HG03025 (cell line): ENCODE results near the gene WIF1.

Experiments used
- ATAC-seq: cut with Tn5 transposase; IDR thresholded peaks from one replicate; pipeline ENCODE4 v1.9.1; 2021; ENCODE audit warnings: mild to moderate bottlenecking, moderate library complexity; ENCODE audit not compliant: unreplicated experiment, low FRiP score

Gene WIF1

DNA sequence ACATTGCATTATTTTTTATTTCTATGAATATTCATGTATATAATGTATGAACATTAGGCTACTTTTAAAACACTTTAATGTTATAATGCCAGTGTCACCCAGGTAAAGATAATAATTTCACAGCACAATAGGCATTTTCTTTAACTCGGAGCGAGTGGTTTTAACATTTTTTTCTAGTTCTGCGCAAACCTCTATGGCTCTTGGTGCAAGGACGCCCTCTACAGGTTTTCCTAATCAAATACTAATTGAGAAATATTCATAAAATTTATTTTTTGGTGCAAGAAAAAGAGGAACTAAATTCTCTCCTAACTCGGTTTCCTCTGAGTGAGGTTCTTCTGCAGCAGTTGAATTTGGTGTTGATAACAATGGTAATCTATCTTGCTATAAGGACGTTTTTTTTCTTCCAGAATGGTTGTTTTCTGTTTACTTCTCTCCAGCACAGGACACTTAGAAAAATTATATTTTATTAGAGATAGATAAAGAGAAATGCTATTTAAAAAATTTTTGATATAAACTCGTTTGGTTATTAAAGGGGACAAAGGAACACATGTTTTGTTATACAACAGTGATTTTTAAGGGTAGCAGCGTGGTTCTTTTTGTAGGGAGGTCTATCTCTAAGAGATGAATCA is 2.4 kb upstream of the WIF1 start:
- no peak for ATAC-seq

DNA sequence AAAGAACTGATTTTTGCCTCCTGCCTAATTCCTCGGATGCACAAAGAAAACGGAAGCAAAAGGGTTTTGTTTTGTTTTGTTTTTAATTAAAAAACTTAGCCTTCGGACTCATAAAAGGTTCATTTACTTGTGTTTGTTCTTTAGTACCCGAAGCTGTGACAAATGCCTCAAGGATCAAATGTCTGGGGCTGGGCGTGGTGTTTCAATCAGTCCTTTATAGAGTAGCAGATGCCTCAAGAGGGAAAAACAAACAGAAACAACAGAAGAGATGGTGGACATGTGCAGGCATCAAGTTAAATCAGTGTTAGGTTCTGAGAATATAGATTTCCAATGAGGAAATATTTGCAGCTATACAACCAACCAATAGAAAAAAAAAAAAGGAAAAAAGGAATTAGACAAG is 1.6 kb upstream of the WIF1 start:
- no peak for ATAC-seq

- no peak for ATAC-seq
These were observed 908 bp upstream of the WIF1 start for GRCh38 chr12:65121956-65122469.

DNA sequence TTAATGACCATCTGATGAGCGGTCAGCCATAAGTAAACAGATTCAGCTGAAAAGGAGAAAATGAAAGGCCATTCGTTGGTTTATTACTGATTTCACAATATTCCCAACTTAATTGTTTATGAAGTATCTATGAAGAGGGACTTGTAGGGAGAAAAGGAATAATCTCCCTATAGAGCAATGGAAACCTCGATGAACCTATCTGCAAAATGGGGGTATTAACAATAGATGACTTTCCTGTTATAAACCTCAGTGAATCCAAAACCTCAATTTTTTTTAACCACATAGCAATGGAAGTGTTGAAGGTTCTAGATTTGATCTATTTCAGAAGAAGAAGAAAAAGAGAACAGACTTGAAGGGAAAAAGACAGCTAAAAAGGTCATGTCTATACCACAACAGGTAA is 2.0 kb downstream of the WIF1 start:
- no peak for ATAC-seq

- no peak for ATAC-seq
These were observed 7.5 kb downstream of the WIF1 start for GRCh38 chr12:65113621-65114035.

DNA sequence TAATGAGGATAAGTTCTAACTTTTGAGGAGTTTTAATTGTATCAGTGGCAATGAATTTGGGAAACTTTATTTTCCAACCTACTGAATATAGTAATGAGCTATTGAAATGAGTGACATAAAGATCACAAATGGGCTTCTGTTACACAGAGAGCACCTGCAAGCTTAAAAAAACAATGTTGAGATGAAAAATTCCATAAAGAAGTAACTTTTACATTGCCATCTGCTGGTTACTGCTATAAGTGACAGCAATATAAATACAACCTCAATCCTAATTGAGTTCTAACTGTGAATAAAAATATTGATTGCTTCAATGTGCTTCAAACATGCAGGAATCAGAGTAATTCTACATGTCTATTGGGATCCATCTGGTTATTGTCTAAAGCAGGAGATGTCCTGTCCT is 14.2 kb downstream of the WIF1 start:
- no peak for ATAC-seq

DNA sequence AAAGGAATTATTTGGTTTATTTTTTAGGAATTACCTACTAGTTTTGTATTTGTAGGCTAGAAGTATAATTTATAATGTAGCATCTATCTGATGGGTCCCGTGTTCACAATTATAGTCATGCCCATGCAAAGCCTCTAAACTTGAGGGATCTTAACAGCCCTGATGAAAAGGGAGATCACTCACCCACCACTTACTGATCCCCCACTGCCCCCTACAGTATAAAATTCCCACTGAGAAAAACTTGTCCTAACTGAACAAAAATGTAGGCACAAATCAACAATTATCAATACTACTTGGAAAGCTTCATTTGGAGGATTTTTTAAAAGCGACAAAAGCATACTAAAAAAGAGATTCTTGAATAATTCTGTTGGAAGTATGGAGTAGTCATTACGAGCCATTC is 21.0 kb downstream of the WIF1 start:
- ATAC-seq, result no peak

DNA sequence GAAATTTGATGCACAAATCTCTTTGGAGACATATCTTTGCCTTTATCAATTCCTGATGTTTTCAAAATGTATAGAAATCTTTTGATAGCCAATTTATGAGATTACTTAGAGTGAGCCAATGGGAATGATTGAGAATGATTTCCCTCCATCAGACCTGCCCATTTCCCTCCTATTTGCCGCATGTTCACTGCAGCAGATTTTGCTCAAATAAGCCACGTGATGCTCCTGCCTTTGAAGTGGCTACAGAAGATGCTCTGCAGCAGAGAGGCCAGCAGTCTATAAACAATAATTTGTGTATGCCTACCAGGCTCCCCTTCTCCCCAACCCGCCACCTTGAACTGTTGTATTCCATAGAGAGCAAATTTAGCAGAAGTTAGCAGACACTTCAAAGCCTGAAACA is 21.9 kb downstream of the WIF1 start:
- no peak for ATAC-seq

- ATAC-seq, result no peak
These were observed 22.7 kb downstream of the WIF1 start for GRCh38 chr12:65098364-65098763.

DNA sequence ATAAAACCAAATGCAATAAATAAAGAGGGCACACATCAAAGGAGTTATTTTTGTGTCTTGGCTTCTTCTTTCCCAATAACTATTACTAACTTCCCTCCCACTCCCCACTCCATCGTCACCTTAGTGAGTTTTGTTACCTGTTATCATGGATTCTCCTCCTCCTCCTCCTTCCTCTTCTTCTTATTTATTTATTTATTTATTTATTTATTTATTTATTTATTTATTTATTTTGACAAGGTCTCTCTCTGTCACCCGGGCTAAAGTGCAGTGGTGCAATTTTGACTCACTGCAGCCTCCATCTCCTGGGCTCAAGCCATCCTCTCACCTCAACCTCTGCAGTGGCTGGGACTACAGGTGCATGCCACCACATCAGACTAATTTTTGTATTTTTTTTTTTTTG is 26.4 kb downstream of the WIF1 start:
- ATAC-seq, result no peak

DNA sequence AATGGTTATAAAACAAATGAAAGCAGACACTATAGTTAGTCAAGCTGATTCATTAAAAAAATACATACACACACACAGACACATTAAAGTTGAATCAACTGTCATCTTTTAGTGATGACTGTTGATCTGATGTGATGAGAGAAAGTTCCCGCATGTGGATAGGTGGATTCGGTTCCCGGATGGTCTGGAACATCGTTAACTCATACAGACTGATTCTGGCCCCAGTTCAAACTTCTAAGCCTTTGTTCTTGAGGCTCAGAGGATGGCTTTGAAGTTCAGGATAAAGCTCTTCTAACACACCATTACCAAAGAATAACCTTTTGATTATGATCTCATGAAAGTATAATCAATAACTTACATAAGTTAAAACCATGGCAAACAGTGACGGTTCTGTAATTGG is 27.5 kb downstream of the WIF1 start:
- no peak for ATAC-seq

- ATAC-seq, result no peak
These were observed 30.6 kb downstream of the WIF1 start for GRCh38 chr12:65090461-65090860.

- no peak for ATAC-seq
These were observed 34.9 kb downstream of the WIF1 start for GRCh38 chr12:65086236-65086635.

- ATAC-seq, result no peak
These were observed 36.5 kb downstream of the WIF1 start for GRCh38 chr12:65084579-65084978.

GRCh38 chr12:65083581-65083980 is 37.5 kb downstream of the WIF1 start:
- no peak for ATAC-seq

GRCh38 chr12:65082406-65082805 is 38.7 kb downstream of the WIF1 start:
- ATAC-seq, result no peak

- ATAC-seq, result no peak
These were observed 39.6 kb downstream of the WIF1 start for GRCh38 chr12:65081496-65081895.

GRCh38 chr12:65074932-65075331 is 46.2 kb downstream of the WIF1 start:
- no peak for ATAC-seq

DNA sequence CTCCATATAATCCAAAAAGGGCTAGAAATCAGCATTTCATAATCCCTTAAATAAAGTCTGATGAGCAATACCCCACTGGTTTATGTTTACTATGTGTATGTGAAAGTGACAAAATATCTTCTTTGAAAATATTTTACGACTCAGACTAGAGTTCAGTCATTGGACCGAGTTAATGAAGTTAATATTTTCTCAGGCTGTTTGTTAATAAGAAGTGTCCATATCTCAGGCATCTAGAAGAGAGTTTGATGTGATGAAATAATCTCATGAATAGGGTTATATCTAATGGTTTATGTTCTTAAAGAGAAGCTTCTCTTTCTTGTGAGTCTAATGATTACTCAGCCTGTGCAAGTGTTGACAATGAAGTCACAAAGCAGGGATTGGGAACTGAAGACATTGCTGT is 51.8 kb downstream of the WIF1 start:
- ATAC-seq, result no peak

GRCh38 chr12:65067383-65067782 is 53.7 kb downstream of the WIF1 start:
- no peak for ATAC-seq

DNA sequence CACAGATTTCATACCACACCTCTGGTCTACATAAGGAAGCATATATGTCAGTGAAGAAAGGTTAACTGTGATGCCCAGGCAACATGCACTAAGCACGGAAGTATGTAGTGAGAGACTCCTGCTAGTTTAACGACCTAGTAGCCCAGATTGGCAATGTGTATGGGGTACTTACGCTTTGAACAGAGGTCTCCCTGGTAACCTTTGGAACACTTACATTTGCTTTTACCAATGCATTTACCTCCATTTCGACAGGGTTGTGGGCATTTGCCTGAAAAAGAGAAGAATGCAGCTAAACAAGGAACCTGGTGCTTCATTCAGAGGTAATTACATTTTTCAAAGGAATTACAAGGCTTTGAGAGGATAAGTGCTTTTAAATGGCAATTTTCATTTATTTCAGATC is 65.2 kb downstream of the WIF1 start:
- no peak for ATAC-seq

GRCh38 chr12:65051218-65051617 is 69.9 kb downstream of the WIF1 start:
- no peak for ATAC-seq

DNA sequence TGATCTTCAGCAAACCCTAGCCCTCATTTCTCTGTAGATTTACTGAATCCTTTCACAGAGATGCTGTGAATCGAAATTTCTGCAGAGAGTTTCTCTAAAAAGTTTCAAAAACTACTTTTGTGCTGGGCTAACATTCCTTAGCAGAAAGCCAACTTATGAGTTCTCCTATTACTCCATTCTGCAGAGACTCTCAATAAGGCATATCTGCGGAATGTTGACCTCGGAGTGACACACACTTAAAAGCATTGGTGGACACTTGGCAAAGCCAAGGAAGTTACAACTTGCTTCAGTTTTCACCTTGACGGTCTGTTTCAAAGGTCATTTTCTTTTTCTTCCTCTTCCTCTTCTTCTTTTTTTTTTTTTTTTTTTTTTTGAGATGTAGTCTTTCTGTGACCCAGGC is 75.8 kb downstream of the WIF1 start:
- ATAC-seq, result no peak
